DOHH2 (cell line): Measurements from ENCODE around the gene CIB4.

ENCODE experiments used
- CTCF ChIP-seq: fragments of 200-600 bp; sonication (generic); IDR thresholded peaks from one replicate; pipeline ENCODE4 v1.5.1; 2014; ENCODE audit warnings: antibody characterized with exemption, mild to moderate bottlenecking, low read depth, low read length; ENCODE audit not compliant: poor library complexity, severe bottlenecking
- EZH2phosphoT487 ChIP-seq: fragments of 200-600 bp; sonication (generic); IDR thresholded peaks from 2 replicates; pipeline ENCODE4 v1.6.1; 2017; ENCODE audit warnings: borderline replicate concordance, mild to moderate bottlenecking, antibody characterized with exemption, low read length, moderate library complexity, mixed read lengths

GRCh38 chr2:26668041-26668440 lies 26.9 kb upstream of the CIB4 start:
- no peak for TF ChIP-seq CTCF
- no peak for TF ChIP-seq EZH2phosphoT487
